ENCODE data around the gene ZNF236.

- TF ChIP-seq CTCF (IDR thresholded peaks at IDR 0.05) (no peak), POLR2A (IDR thresholded peaks at IDR 0.05) (no peak)
Observed at GRCh38 chr18:76927223-76927725, 104.9 kb downstream of the ZNF236 start.
